NCI-H187 treated with DMSO at 0.1 percent for 48 hours (cell line): ENCODE measurements around the gene HDHD5.

Experiments
- DNase-seq: peaks from one replicate; lab custom pipeline; 2025; lab: John Stamatoyannopoulos, UW

Gene HDHD5

DNA sequence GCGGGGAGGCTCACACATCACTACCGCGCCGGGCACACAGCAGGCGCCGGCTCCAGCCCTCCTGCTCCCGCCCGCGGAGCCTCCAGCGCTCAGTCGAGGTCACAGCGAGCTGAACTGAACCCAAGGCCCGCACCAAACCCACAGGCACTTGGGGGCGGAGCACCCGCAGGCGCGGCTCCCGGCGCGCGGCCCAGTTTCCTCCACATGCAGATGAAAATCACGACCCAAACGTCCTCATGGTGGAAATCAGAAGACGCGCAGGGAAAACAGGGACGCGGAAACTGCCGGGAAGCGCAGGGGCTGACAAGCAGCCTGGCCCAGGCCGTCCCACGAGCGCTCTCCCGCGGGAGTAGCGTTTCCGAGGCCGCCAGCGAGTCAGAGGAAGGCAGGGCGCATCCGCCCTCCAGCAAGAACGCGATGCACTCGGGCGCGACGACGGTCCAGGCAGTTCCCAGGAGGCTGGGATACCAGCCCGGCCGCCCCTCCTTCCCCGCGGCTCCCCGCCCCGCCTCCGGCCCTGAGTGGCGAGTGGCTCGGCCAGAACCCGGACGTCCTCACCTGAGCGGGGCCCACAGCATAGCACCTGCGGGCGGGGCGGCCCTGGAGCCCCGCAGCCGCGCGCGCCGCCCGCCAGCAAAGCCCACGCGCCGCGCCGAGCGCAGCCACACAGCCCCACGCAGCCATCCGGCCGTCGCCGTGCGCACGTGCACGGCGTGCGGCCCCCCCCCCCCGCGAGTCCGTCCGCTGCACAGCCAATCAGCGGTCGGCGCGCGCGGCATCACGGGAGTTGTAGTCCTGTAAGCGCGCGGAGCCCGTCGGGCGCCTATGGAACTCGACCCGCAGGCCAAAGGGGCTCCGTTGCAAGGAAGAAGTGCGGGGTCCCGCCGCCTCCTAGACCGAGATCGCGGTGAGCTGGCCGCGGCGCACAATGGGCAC lies at the start of gene HDHD5:
TSS of gene HDHD5 (minus strand) at position 710 of the 936 bp plus-strand sequence. CDS start at position 684, 26 bp downstream.
- no peak for DNase-seq

DNA sequence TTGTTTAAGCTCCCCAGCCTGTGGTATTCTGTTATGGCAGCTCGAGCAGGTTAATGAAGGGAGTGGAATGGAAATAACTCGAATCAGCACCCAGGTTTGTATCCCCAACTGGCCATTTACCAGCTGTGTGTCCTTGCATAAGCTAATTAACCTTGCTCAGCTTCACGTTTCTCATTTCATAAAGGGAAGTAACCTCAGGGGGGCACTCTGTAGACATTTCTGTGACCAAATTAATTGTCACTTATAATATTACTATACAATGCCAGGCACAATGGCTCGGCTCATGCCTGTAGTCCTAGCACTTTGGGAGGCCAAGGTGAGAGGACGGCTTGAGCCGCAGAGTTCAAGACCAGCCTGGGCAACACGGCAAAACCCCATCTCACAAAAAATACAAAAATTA lies 46.4 kb upstream of the HDHD5 start:
- DNase-seq = no peak

DNA sequence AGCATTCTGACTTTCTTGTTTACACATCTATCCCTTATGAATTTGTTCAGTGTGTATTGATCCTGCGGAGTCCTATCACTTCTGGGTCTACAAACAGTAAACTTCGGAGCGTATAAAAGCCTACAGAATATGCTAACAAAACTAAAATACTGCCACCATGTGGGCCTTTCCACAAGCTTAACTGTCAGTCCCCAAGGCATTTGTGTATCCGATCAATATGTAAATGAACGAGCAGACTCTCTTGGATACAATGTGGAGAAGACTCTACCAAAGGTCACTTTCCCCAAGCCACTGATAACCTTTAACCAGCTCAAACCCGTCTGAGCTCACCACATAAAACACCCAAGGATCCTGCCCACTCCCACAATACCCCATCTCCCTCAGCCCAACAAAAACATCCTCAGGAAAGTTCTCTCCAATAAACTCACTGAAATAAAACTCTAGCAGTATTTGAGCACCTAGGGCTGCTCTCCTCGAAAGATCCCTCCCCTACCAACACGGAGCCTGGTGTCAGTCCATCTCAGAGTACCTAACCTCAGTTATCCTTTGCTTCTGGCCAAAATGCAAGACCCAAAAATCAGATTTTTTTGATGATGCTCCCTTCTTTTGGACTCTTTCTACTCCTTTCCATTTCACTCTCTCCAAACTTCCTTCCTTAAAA lies 42.3 kb upstream of the HDHD5 start:
- no peak for DNase-seq

DNA sequence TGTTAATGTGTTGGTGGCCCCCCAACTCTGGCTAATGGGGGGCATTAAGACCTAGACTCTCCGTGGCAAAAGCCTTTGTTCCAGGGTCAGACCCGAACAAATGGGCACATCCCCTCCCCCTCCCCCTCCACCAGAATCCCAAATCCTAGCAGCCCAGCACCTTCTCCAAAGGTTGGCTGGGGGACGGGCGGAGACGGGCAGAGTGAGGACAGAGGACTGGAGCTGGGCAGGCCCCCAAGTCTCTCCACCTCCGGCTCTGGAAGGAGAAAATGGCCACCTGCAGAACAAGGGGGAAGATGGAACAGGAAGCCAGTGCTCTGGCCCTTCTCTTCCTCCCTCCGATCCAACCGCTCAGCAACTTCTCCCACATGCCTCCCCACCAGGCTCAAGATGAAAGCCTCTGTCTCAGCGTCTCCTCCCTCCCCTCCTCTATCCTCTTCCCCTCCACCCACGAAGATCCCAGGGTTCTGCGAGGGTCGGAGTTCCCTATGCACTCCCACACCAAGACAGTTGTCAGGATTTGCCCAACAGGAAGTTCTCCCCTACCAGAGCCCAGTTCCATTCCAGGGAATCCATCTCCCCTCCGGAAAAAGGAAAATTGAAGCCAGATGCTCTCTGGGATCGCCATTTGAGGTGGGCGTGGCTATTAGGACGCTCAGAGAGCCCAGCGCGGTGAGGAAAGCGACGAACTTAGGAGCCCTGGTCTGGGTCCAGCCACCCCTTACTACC lies 40.1 kb upstream of the HDHD5 start:
- peak; percentile 45 for DNase-seq

DNA sequence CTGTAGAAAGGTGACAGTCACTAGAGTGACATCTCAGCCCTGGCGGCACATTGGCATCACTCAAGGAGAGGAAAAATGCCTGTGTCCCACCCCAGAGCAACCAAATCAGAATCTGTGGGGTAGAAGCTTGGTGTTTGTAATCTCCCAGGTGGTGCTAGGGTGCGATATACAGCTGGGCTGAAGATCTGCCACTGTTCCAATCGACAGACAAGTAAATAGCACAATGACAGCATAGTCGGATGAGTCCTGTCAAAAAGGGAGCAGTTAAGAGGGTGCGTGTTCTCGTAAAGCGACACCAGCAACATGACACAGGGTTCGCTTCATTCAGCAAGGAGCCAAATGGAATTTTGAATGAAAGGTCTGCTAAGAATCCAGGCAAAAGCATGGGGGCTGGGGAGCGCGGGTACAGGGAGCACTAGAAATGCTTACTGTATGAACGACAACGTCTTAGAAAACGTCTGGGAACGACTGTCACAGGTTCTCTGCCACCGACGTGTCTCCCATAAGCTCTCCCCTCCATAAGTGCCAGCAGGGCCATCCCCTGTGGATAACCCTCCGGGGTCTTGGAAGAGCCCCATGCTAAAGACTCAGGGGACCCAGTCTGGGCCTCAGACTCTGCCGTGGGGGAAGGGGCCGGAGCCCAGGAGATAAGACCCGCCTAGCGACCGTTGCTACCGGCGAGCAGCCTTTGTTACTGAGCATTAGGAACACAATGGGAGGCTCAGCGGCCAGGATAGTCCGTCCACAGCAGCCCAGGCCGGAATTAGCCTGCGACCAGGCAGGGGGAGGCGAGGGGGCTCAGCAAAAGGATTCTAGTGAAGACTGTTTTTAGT lies 39.3 kb upstream of the HDHD5 start:
- DNase-seq = no peak

DNA sequence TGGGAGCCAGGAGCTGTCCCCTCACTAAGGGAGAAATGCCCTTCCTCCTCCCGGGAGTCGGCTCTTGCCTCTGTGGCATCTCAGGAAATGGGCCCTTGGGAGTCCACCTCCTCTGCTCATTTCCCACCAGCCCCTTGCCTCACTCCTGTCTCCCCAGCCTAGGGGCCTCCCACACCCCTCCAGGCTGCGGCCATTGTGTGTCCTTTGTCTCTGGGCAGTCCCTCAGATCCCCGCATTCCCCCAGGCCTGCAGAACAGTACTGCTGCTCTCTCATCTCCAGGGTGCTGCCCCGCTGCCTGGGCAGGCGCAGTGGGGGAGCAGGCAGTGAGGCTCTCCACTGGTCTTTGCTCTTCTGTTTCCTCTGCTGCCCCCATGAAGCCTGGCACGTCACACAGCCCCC lies 35.1 kb upstream of the HDHD5 start:
- no peak for DNase-seq

DNA sequence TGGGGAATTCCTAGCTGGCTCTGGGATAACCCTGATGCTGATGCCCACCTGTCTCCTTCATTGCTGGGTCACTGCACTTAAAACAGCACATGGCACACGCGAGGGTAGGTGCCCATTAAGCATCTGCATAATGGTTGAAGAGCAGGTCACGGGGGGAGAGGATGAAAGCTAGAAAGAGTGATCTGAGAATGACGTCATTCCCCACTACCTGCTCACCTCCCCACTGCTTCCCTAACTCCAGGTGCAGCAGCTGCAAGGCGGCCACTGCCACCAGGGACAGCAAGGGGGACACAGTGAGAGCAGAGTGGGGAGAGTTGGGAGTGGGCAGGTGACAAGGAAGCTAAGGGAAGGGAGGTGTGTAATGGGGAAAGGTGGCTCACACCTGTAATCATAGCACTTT lies 33.1 kb upstream of the HDHD5 start:
- no peak for DNase-seq

DNA sequence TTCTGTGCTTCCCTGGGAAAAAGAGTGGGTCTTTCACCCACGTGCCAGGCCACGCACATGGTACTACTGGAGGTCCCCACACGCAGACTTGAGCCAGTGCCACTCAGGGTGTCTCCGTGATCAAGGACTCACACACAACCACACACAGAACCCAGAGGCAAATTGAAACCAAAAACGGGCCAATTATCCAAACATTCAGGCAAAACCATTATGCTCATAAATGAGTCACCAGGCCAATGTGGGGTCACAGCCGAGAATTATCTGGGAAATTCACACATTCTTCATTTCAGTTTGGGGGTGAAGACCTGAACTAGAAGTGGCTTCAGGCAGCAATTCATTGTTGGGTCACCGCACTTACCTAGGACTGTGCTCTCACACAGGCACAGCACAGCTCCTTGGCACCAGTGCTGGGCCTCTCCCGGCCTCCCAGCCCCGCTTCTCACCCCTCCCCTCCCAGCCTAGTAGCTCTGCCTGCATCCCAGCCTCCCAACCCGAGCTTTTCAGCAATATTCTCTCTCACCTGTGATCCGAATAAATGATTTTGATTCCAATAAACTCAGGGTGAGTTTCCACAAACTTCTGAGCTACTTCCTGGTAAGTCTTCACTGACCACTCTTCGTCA lies 32.2 kb upstream of the HDHD5 start:
- no peak for DNase-seq

DNA sequence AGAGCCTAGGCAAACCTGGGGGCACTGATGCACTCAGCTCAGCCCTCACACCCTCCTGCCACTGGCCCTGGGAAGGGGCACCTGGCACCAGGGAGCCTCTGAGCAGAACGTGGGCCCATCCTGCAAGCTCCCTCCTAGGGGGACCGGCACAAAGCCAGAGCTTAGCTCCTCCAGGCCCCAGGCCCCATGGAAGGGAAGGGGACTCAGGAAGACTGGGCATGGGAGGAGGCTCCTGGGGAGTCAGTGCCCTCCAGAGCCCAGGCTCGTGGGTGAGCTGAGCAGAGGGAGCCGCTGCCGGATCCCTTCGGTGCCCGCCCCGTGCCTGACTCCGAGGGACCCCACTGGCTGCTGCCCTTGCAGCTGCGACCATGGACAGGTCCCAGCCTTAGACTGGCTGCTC lies 31.6 kb upstream of the HDHD5 start:
- no peak for DNase-seq

DNA sequence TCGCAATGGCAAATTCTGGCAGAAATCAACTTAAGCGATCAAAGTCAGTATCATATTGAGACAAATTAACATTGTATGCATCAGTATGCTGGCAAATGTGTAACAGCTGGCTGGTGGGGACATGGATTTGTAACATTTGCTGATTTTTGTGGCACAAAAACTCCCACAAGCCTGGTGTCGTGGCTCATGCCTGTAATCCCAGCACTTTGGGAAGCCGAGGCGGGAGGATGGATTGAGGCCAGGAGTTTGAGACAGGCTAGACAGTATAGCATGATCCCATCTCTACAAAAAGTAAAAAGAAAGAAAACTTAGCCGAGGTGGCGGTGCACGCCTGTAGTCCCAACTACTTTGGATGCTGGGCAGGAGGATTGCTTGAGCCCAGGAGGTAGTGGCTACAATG lies 17.6 kb upstream of the HDHD5 start:
- DNase-seq = no peak

DNA sequence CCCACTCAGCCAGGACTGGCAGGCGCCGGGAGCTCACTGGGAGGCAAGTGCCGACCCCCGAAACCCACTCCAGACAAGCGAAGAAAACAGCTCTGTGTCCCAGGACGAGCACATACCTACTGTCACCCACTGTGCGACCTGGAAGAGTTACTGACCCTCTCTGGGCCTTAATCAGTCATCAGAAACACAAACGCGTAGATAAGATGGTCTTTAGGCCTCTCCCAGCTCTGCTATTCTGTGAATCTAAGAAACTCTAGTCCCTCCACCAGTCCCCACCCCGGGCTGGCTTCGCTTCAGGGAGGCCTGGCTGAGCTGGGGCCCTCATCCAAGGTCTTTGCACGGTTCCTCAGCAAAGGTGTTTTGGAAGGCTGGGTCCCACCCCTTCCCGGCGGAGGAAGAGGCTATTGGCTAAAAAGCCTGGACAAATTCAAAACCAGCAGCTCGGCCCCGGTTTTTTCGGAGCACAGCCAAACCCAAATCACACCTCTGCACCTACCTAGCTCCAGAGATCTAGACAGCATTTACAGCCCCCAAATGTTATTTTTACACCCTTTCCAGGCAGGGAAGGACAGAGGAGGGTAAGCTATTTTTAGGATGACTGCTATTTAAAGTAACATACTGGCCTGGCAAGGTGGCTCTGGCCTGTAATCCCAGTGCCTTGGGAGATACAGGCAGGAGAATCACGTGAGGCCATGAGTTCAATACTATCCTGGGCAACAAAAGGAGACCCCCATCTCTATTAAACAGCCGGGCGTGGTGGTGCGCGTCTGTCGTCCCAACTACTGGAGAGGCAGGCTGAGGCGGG lies 13.2 kb upstream of the HDHD5 start:
- no peak for DNase-seq

DNA sequence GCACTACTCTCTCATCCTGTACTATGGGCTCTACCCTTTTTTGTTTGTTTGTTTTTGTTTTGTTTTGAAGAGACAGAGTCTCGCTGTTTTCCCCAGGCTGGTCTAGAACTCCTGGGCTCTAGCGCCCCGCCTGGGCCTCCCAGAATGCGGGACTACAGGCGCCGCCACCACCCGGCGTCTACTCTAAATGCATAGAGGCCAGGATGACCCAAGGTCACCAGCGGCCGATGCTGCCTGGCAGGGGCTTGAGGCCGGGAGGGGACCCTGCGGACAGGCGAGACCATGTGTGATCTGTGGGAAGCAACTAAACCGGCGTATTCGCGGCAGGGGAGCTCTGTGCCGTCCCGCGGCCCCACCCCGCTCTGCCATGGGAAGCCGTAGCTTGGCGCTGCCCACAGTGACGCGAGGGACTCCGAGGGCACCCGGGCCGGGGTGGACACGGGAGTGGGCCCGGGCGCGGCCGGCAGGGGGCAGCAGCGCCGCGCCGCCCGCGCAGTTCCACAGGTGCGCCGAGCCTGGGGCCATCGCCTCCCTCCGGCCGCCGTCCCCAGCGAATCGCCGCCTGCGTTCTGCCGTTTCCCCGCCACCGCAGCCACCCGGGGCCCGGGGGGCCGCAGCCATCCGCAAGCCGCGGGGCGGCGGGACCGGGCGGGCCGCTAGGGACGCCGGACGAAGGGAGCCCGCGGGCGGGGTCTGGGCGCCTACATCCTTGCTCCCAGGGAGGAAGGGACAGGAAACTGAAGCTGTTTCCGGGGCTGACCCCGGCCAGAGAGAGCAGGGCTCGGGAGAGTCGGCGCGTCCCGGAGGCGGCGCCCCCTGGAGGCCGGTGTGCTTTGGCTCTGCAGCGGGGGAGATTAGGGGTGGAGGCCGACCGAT lies 12.3 kb upstream of the HDHD5 start:
- DNase-seq = no peak

DNA sequence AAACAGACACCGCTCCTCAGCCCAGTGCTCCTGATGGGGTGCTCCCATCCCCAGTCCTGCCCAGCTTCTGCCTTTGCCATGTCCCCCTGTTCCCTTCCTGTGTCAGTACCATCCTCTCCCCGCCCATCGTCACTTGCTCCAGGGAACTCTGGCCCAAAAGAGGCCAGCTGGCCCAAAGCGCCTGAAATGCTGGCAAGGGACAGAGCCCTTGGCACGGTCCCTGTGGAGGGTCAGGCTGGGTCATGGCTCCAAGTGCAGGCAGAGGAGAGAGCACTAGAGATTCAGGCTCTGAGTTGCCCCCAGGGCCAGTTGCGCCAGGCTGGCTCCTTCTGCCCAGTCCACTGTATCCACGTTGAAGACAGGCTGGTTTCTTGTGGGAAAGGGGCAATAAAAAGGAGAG lies 8.4 kb upstream of the HDHD5 start:
- no peak for DNase-seq

DNA sequence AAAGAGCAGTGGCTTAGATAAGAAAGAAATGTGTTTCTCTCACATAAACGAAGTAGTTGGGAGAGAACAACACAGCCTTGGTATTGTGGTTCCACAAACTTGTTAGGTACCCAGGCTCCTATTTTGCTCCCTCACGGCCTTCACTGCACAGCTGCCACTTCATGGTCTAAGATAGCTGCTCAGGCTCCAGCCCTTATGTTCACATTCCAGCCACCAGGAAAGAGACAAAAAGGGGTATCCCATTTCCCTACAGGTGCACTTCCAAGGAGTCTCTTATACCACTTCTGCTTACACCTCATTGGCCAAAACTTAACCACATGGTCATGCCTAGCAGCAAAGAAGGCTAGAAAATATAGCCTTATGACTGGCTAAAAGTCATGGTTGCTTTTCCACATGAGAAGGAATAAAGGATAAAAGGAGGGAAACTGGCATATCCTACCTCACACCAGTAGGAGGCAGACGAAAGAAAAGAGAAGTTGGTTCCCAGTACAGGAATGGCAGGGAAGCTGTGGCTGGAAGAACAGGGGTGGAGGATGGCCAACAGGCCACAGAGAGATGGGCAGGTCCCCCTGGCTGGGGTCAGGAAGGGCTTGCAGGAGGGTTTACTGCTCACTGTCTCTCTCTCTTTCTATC lies 5.4 kb upstream of the HDHD5 start:
- no peak for DNase-seq

DNA sequence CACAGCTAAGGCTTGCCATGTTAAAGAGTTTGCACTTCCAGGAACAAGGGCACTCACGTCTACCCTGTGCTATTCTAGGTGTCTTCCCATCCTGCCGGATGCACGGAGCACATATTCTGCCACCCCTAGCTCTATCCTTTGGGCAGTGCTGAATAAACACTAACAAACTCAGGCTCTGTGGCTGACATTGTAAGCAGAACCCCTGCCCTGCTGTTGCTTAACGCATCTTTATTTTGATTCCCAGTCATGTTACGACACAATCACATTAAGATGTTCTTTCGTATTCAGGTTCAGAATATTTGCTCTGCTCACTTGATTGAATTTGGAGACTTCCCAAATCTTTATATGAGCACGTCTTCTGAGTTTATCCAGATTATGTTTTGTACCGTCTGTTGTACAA lies 3.7 kb upstream of the HDHD5 start:
- DNase-seq = no peak

DNA sequence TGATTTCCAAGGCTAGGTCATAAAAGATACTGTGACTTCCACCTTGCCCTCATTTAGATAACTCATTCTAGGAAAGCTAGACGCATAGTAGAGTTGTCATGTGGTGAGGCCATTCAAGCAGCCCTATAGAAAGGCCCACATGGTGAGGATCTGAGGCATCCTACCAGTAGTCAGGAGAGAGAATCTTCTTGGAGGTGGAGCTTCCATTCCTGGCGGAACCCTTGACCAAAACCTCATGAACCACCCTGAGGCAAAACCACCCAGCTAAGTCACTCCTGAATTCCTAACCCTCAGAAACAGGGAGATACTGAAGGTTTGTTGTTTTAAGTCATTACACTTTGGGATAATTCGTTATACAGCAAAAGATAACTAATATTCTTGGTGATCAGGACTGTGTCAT lies 2.9 kb upstream of the HDHD5 start:
- DNase-seq = no peak

DNA sequence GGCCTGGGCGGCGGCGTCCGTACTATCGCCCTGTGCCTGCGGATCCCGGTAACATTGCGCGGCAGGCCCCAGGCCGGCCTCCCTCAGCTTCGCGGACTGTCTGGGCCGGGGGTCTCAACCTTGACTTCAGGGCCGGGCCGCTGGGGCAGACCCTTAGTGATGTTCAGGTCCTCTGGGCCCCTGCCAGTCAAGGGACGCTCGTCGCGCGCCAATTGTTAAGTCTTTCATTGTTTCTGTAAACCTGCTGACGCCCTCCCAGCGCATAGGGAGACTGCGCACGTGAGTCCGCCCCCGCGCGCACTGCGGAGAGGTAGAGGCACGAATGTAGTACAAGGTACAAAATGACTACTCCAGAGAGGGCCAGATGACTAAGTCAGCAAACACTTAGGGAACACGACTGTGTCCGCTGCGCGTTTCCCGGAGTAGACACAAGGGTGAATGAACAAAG lies 451 bp upstream of the HDHD5 start:
- DNase-seq = no peak

DNA sequence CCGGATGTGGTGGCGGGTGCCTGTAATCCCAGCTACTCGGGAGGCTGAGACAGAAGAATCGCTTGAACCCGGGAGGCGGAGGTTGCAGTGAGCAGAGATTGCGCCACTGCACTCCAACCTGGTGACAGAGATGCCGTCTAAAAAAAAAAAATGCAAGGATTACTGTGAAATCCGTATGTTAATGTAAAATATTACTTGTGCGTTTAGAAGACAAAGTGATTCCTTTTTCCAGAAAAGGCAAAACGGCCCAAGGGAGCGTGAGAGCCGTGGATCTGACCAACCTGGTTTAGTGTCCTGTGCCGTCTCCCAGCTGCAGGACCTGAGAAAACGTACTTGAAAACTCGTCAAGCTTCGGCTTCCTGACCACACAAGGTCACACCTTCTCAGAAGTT lies 905 bp downstream of the HDHD5 start:
- no peak for DNase-seq

DNA sequence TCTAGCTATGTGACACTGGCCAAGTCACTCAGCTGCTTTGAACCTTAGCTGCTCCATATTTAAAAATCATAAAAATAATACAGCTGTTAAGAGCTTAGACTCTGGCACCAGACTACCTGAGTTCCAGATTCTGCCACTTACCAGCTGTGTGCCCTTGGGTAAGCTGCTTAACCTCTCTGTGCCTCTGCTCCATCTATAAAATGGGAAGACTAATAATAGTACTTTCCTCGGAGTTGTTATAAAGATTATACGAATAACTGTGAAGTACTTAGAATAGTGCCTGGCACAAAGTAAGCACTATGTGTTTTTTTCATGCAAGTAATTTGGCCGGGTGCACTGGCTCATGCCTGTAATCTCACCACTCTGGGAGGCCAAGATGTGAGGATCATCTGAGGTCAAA lies 1.4 kb downstream of the HDHD5 start:
- no peak for DNase-seq
